ENCODE data around the gene PDSS2. TPM values are rescaled to one million over a fixed set of nuclear protein-coding genes. Genes with fewer than 3 reads are reported as not detected.
"Not testable (repeated sequence)": the region's sequence is repeated elsewhere in the genome, so short reads cannot be mapped to it uniquely, and the experiment has no call there.

Gene PDSS2
- total RNA-seq, 1 donor from 2014 or later = 14.9 TPM

- no peak overlapping the region for H3K4me3 Mint-ChIP-seq
- H3K9me3 Mint-ChIP-seq = no peaks in the 10 kb centered on the region
- no peaks in the 10 kb centered on the region for H3K27me3 Mint-ChIP-seq (ENCODE audit: low read depth)
- no peak for DNase-seq (ENCODE audit: low read depth, low spot score)
- no peak overlapping the region for H3K27ac Mint-ChIP-seq (ENCODE audit: unreplicated experiment)
- TF ChIP-seq CTCF (conservative IDR thresholded peaks at IDR 0.05) = no peak
- H3K4me1 Mint-ChIP-seq = no peaks in the 10 kb centered on the region
- H3K36me3 Mint-ChIP-seq (ENCODE audit: low read depth) = peaks cover 5% of the 10 kb centered on the region
Observed at GRCh38 chr6:107198631-107199416, 260.5 kb downstream of the PDSS2 start.

- H3K36me3 Mint-ChIP-seq (ENCODE audit: low read depth) = peaks cover 2% of the 10 kb centered on the region
- H3K27me3 Mint-ChIP-seq (ENCODE audit: low read depth) = no peaks in the 10 kb centered on the region
- H3K4me3 Mint-ChIP-seq = no peak overlapping the region
- no peaks in the 10 kb centered on the region for H3K4me1 Mint-ChIP-seq
- no peak overlapping the region for H3K27ac Mint-ChIP-seq (ENCODE audit: unreplicated experiment)
- DNase-seq (ENCODE audit: low read depth, low spot score) = no peak
- TF ChIP-seq CTCF (conservative IDR thresholded peaks at IDR 0.05) = no peak
- no peaks in the 10 kb centered on the region for H3K9me3 Mint-ChIP-seq
Observed at GRCh38 chr6:107196152-107196551, 263.2 kb downstream of the PDSS2 start.

- not testable (repeated sequence) for H3K36me3 Mint-ChIP-seq (ENCODE audit: low read depth); H3K27ac Mint-ChIP-seq (ENCODE audit: unreplicated experiment); H3K4me3 Mint-ChIP-seq; H3K27me3 Mint-ChIP-seq (ENCODE audit: low read depth); H3K4me1 Mint-ChIP-seq; H3K9me3 Mint-ChIP-seq; DNase-seq (ENCODE audit: low read depth, low spot score)
Observed at GRCh38 chr6:107194723-107195122, 264.6 kb downstream of the PDSS2 start.

- H3K36me3 Mint-ChIP-seq (ENCODE audit: low read depth) = no peaks in the 10 kb centered on the region
- DNase-seq (ENCODE audit: low read depth, low spot score) = no peak
- H3K4me1 Mint-ChIP-seq = no peaks in the 10 kb centered on the region
- no peak overlapping the region for H3K27ac Mint-ChIP-seq (ENCODE audit: unreplicated experiment)
- H3K4me3 Mint-ChIP-seq = no peak overlapping the region
- no peaks in the 10 kb centered on the region for H3K27me3 Mint-ChIP-seq (ENCODE audit: low read depth)
- no peaks in the 10 kb centered on the region for H3K9me3 Mint-ChIP-seq
- TF ChIP-seq CTCF (conservative IDR thresholded peaks at IDR 0.05) = no peak
Observed at GRCh38 chr6:107192830-107193229, 266.5 kb downstream of the PDSS2 start.

GRCh38 chr6:107187630-107188029, 271.7 kb downstream of the PDSS2 start:
- no peak for TF ChIP-seq CTCF (conservative IDR thresholded peaks at IDR 0.05)
- DNase-seq (ENCODE audit: low read depth, low spot score) = no peak
- H3K4me3 Mint-ChIP-seq = no peak overlapping the region
- H3K9me3 Mint-ChIP-seq = no peaks in the 10 kb centered on the region
- no peaks in the 10 kb centered on the region for H3K27me3 Mint-ChIP-seq (ENCODE audit: low read depth)
- no peaks in the 10 kb centered on the region for H3K4me1 Mint-ChIP-seq
- H3K27ac Mint-ChIP-seq (ENCODE audit: unreplicated experiment) = no peak overlapping the region
- no peaks in the 10 kb centered on the region for H3K36me3 Mint-ChIP-seq (ENCODE audit: low read depth)

GRCh38 chr6:107186047-107186446, 273.3 kb downstream of the PDSS2 start:
- no peak for TF ChIP-seq CTCF (conservative IDR thresholded peaks at IDR 0.05)
- H3K36me3 Mint-ChIP-seq (ENCODE audit: low read depth) = no peaks in the 10 kb centered on the region
- H3K27me3 Mint-ChIP-seq (ENCODE audit: low read depth) = no peaks in the 10 kb centered on the region
- DNase-seq (ENCODE audit: low read depth, low spot score) = no peak
- no peak overlapping the region for H3K4me3 Mint-ChIP-seq
- no peaks in the 10 kb centered on the region for H3K4me1 Mint-ChIP-seq
- H3K27ac Mint-ChIP-seq (ENCODE audit: unreplicated experiment) = no peak overlapping the region
- no peaks in the 10 kb centered on the region for H3K9me3 Mint-ChIP-seq

All from neural crest cell (in vitro differentiated cells).